Kidney (tissue), 14 donors: ENCODE measurements around the gene NFYA. TPM values are rescaled to one million over a fixed set of nuclear protein-coding genes. Genes with fewer than 3 reads are reported as not detected.

Source experiments
- DNase-seq, 5 donors: peaks; one replicate each; pipeline ENCODE4 v3.0.0-alpha.2; 2013 to 2020
- FAIRE-seq: peaks from 2 replicates; lab custom pipeline; 2012; peaks lifted over from hg19 to GRCh38; lab: Jason Lieb, UNC
- H3K27ac ChIP-seq, 2 donors: one replicate each; pipeline ENCODE4 v1.7.0; 2013; ENCODE audit warnings: low read depth in 2 of 2, low read length in 2 of 2, inconsistent platforms in 1 of 2
- H3K27me3 ChIP-seq: one replicate; pipeline ENCODE4 v1.7.1; 2013; ENCODE audit warnings: low read length, inconsistent platforms; ENCODE audit not compliant: control insufficient read depth, insufficient read depth
- H3K36me3 ChIP-seq, 3 donors: one replicate each; pipeline versions ENCODE4 v1.7.0 to v1.7.1; 2013; ENCODE audit warnings: low read length in 3 of 3, control low read depth in 1 of 3, inconsistent platforms in 1 of 3; ENCODE audit not compliant: insufficient read depth in 3 of 3, control insufficient read depth in 2 of 3
- H3K4me1 ChIP-seq, 3 donors: one replicate each; pipeline versions ENCODE4 v1.7.0 to v1.7.1; 2013; ENCODE audit warnings: low read length in 3 of 3, inconsistent platforms in 1 of 3, low read depth in 1 of 3; ENCODE audit not compliant: control insufficient read depth in 2 of 3, insufficient read depth in 2 of 3
- H3K4me3 ChIP-seq, 3 donors: one replicate each; pipeline versions ENCODE4 v1.7.0 to v1.8.1; 2013; ENCODE audit warnings: low read length in 3 of 3, control low read depth in 1 of 3, inconsistent platforms in 1 of 3
- H3K9ac ChIP-seq, 3 donors: one replicate each; pipeline versions ENCODE4 v1.7.0 to v1.7.1; 2013; ENCODE audit warnings: low read length in 3 of 3, control low read depth in 1 of 3, inconsistent platforms in 1 of 3
- H3K9me3 ChIP-seq, 3 donors: one replicate each; pipeline versions ENCODE4 v1.7.0 to v1.7.1; 2013; ENCODE audit warnings: low read length in 3 of 3, control low read depth in 1 of 3, inconsistent platforms in 1 of 3; ENCODE audit not compliant: control insufficient read depth in 2 of 3, insufficient read depth in 1 of 3
- intact Hi-C: fragments of 100-400 bp; cut with DNase I; formaldehyde crosslinking; loops from one replicate; pipeline ENCODE4 v1.11.1; 2022
- polyA plus RNA-seq: library from polyadenylated mRNA; stranded (reverse); fragments of 350-450 nt; fragmentation: Illumina TruSeq; extraction: RNeasy Lipid Tissue Mini Kit (QIAGEN cat#74804); gene quantifications from one replicate; pipeline ENCODE4 v1.2.3, GENCODE V29; 2014; ENCODE audit warnings: low read depth, low replicate concordance; ENCODE audit not compliant: insufficient read depth
- total RNA-seq: library from RNA; stranded (reverse); fragmentation: NEBNext Ultra II Directional; extraction: Animal tissue kit (Norgen Biotek cat#: 25700); gene quantifications from one replicate; pipeline ENCODE4 v1.2.1, GENCODE V29; 2021
- TF ChIP-seq, protein P1 (sequence below): IDR thresholded peaks from 3 replicates; pipeline ENCODE4 v1.5.1; 2012; ENCODE audit warnings: mild to moderate bottlenecking, moderate library complexity, borderline replicate concordance; ENCODE audit not compliant: insufficient read depth; ENCODE audit errors: extremely low read depth
- donor health status: control.
- donor health status: control.
- donor health status: control.
- donor health status: control.
- donor health status: control.
- donor health status: DM: yes; HTN: yes; CAD: no.
- donor health status: Normal renal cell carcinoma (clear cell type).

The NFYA gene
- total and polyA plus RNA-seq, 2 donors from 2014 or later: 6.4 to 22.5 TPM

DNA sequence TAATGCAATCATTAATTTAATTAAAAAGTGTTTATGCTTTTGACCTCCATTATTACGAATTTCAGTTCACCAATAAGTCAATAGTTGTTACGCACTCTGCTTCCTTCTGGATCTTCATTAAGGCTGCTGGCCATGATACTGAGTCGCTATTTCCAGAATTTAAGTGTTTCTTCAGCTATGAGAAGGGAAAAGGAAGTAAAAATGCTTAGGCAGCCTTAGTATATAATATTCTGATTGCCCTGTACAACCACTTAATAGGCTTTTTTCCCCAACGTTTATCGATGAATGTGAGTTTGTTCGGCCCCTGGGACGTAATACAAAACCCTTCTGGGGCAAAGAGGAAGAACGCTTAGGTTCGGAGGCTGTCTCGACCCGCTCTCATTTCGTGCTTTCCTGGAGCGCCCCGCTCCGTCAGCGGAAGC lies 1.3 kb upstream of the NFYA start:
- intact Hi-C loops: no loop called here
- Histone ChIP-seq H3K27ac (peak overlapping the region; percentile 99 to 100), H3K36me3 (peaks cover 2 to 13% (median 5%) of the 10 kb centered on the region in 3 donors), H3K4me1 (peaks cover 9 to 13% (median 9%) of the 10 kb centered on the region in 3 donors), H3K9ac (peak overlapping the region; percentile 86 to 98 (median 98)), H3K4me3 (peak overlapping the region; percentile 87 to 98 (median 93)), H3K27me3 (no peaks in the 10 kb centered on the region), H3K9me3 (no peaks in the 10 kb centered on the region)
- FAIRE-seq (no peak), DNase-seq (no peak)
- TF ChIP-seq, protein P1, sequence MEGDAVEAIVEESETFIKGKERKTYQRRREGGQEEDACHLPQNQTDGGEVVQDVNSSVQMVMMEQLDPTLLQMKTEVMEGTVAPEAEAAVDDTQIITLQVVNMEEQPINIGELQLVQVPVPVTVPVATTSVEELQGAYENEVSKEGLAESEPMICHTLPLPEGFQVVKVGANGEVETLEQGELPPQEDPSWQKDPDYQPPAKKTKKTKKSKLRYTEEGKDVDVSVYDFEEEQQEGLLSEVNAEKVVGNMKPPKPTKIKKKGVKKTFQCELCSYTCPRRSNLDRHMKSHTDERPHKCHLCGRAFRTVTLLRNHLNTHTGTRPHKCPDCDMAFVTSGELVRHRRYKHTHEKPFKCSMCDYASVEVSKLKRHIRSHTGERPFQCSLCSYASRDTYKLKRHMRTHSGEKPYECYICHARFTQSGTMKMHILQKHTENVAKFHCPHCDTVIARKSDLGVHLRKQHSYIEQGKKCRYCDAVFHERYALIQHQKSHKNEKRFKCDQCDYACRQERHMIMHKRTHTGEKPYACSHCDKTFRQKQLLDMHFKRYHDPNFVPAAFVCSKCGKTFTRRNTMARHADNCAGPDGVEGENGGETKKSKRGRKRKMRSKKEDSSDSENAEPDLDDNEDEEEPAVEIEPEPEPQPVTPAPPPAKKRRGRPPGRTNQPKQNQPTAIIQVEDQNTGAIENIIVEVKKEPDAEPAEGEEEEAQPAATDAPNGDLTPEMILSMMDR: peak; percentile 25

DNA sequence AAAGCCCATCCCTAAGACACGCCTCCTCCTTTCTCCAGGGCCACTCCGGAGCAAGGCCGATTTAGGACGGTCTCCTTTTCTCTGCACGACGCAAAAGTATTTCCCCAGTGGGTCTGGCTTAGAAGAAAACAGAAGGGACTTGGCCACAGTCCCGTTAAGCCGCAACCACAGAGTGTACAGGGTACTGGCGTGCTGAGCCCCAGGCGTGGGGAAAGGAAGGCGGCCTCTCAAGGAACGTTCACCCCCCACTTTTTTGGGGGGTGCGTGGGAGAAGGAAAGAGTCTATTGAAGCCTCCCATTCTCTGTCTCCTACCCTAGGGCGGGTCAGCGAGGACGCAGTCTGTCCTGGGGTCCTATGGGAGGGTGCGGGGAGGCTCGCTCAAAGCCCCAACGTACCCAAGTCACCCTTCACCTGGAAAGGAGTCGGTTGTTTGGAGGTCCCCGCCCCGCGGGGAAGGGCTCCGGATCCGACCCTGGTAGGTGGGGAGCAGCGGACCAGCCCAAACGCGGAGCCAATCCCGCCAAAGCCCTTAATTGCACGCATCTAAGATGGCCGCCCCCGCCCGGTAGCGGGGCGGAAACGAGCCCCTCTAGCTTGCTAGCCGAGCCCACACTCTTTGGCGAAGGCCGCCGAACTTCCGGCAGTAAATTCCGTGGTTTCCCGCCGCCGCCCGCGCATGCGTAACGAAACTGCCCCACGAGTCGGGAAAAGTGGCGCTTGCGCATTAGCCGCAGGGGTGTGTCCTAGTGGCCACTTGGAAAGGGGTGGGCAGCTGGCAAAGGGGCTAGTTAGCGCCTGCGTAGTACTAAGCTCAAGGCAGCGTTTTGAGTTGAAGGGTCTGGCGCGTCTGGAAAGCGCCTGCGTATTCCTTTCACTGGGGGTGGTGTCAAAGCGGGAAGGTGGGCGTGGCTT lies 595 bp upstream of the NFYA start, which contains the start of gene OARD1:
Gene OARD1 (minus strand): TSS at position 434 of the 913 bp plus-strand sequence. CDS start 722 bp downstream, outside the sequence.
- Histone ChIP-seq H3K27ac (peak within 1 kb of the TSS; percentile 99 to 100), H3K4me3 (peak within 1 kb of the TSS; percentile 92 to 98 (median 93)), H3K27me3 (no peaks in the 10 kb centered on the region), H3K9me3 (no peaks in the 10 kb centered on the region), H3K9ac (peak within 1 kb of the TSS; percentile 98), H3K4me1 (peaks cover 8 to 13% (median 9%) of the 10 kb centered on the region in 3 donors), H3K36me3 (peaks cover 0 to 10% (median 2%) of the 10 kb centered on the region in 3 donors)
- DNase-seq (peak; percentile 100), FAIRE-seq (no peak)
- intact Hi-C loops: no loop called here
- TF ChIP-seq, protein P1: no peak

DNA sequence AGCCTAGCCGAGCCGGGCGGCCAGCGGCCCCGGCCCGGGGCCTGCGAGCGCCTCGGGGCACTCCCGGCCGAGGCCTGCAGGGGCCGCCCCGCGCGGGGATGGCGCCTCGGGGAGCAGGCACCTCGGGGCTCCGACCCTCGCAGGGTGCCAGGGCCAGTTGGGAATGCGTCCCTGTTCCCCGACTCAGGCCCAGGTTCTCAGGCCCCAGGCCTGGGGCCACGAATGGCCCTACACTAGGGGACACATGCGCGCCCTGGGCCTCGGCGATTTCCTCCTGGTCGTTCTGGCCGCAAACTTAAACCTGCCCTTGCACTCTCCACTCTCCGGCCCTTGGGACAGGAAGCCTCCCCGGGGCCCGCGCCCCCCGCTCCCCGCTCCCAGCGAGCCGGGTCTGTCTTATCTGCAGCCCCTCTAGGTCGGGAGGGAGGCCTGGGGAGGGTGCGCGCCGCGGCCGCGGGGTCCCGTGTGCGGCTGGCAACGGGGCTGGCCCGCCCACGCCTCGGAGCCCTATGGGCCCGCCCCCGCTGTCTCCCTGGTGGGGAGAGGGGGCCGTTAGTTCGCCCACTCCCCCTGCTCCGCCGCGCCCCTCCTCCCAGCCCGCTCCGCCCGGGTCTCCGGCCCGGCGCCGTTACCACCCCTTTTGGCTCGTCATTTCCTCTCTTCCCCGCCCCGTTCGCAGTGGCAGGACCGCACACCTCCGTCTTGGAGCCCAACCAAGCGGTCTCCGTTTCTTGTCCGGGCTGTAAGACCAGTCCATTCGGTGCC lies 611 bp downstream of the NFYA start:
- DNase-seq: peak; percentile 94 to 96 (median 95)
- H3K4me1 ChIP-seq: peaks cover 8 to 13% (median 9%) of the 10 kb centered on the region in 3 donors
- peaks cover 0 to 2% (median 0%) of the 10 kb centered on the region in 3 donors for H3K36me3 ChIP-seq
- H3K27ac ChIP-seq: peak overlapping the region; percentile 99 to 100
- TF ChIP-seq, protein P1: no peak
- FAIRE-seq: no peak
- H3K27me3 ChIP-seq: no peaks in the 10 kb centered on the region
- no peaks in the 10 kb centered on the region for H3K9me3 ChIP-seq
- intact Hi-C loops: no loop called here
- H3K9ac ChIP-seq: peak overlapping the region; percentile 85 to 98 (median 96)
- H3K4me3 ChIP-seq: peak overlapping the region; percentile 73 to 94 (median 92)
